Esophagus squamous epithelium (tissue), 4 donors: ENCODE results near the gene DAPK1.

Experiments
- CTCF ChIP-seq, 6 experiments: fragments of 450-650 bp in 4 of 6; fragments of 200-600 bp in 2 of 6; sonication (generic) in 2 of 6; IDR thresholded peaks; one replicate each; pipeline ENCODE4 v1.5.1; 2016 to 2019; ENCODE audit warnings: antibody characterized with exemption in 6 of 6, mild to moderate bottlenecking in 4 of 6, moderate library complexity in 4 of 6
- POLR2A ChIP-seq, 4 donors: fragments of 450-650 bp; IDR thresholded peaks; one replicate each; pipeline ENCODE4 v1.6.1; 2017; ENCODE audit warnings: antibody characterized with exemption in 4 of 4, mild to moderate bottlenecking in 4 of 4, moderate library complexity in 3 of 4

DNA sequence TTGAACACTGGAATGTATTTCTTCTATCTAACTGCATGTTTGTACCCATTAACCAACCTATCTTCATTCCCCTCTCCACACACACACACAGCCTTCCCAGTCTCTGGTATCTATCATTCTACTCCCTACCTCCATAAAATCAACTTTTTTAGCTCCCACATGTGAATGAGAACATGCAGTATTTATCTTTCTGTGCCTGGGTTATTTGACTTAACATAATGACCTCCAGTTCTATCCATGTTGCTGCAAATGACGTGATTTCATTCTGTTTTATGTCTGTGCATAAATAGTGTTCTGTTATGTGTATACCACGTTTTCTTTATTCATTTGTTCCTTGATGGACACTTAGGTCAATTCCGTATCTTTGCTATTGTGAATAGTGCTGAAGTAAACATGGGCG, 189.5 kb downstream of the DAPK1 start:
- TF ChIP-seq CTCF (IDR thresholded peaks at IDR 0.05): no peak
- no peak for TF ChIP-seq POLR2A (IDR thresholded peaks at IDR 0.05)
